Heart left ventricle (tissue), 16 donors: Measurements from ENCODE around the gene PAQR4. TPM values are rescaled to one million over a fixed set of nuclear protein-coding genes. Genes with fewer than 3 reads are reported as not detected.

Experiments used
- ATAC-seq, 4 donors: fragments of 200-7000 bp; cut with Tn5 transposase; one replicate each; pipeline ENCODE4 v1.9.1; 2020 to 2022; ENCODE audit warnings: moderate library complexity in 4 of 4, mild to moderate bottlenecking in 3 of 4, moderate number of reproducible peaks in 1 of 4
- DNase-seq, 5 donors: peaks; one replicate each; pipeline ENCODE4 v3.0.0-alpha.2; 2020
- H3K27ac ChIP-seq, 12 donors: fragments of 200-600 bp; sonication (generic) in 4 of 12; one replicate each; pipeline versions ENCODE4 v1.5.0 to v1.8.0; 2016 to 2022; ENCODE audit warnings: mild to moderate bottlenecking in 2 of 12
- H3K27me3 ChIP-seq, 9 donors: fragments of 200-600 bp; sonication (generic) in 2 of 9; one replicate each; pipeline versions ENCODE4 v1.5.1 to v1.8.0; 2016 to 2022; ENCODE audit warnings: mild to moderate bottlenecking in 3 of 9
- H3K36me3 ChIP-seq, 9 donors: fragments of 200-600 bp; sonication (generic) in 2 of 9; one replicate each; pipeline versions ENCODE4 v1.5.0 to v1.8.0; 2018 to 2022; ENCODE audit warnings: mild to moderate bottlenecking in 2 of 9
- H3K4me1 ChIP-seq, 12 donors: fragments of 200-600 bp; sonication (generic) in 4 of 12; one replicate each; pipeline versions ENCODE4 v1.5.0 to v1.8.0; 2016 to 2022; ENCODE audit warnings: mild to moderate bottlenecking in 3 of 12
- H3K4me3 ChIP-seq, 12 donors: fragments of 200-600 bp; sonication (generic) in 4 of 12; one replicate each; pipeline versions ENCODE4 v1.5.0 to v1.8.0; 2017 to 2022; ENCODE audit warnings: mild to moderate bottlenecking in 9 of 12, moderate library complexity in 4 of 12
- H3K9me3 ChIP-seq, 12 donors: fragments of 200-600 bp; sonication (generic) in 4 of 12; one replicate each; pipeline versions ENCODE4 v1.5.0 to v1.8.0; 2016 to 2022; ENCODE audit warnings: mild to moderate bottlenecking in 1 of 12
- CTCF ChIP-seq, 12 donors: fragments of 200-600 bp; sonication (generic) in 4 of 12; IDR thresholded peaks; one replicate each; pipeline versions ENCODE4 v1.5.0 to v1.8.0; 2018 to 2022; ENCODE audit warnings: antibody characterized with exemption in 12 of 12, mild to moderate bottlenecking in 5 of 12
- POLR2A ChIP-seq, 2 donors: fragments of 450-650 bp; IDR thresholded peaks; one replicate each; pipeline ENCODE4 v1.6.1; 2017; ENCODE audit warnings: antibody characterized with exemption in 2 of 2, mild to moderate bottlenecking in 2 of 2, moderate library complexity in 2 of 2
- WGBS, 4 donors: extraction: QIAGEN DNeasy Blood & Tissue Kit in 2 of 4; methylation state at CpG; one replicate each; pipeline versions ENCODE4 v1.1.5 to v1.1.7; 2013 to 2018; 5-methylcytosine and 5-hydroxymethylcytosine counted together
- intact Hi-C, 10 donors: fragments of 100-400 bp; cut with DNase I; formaldehyde crosslinking; loops; one replicate each; pipeline versions ENCODE4 v1.11.1 to v1.14.2; 2022
- polyA plus RNA-seq, 2 donors: library from polyadenylated mRNA; stranded (reverse); fragments of 200-250 nt; gene quantifications; one replicate each; pipeline ENCODE4 v1.2.3, GENCODE V29; 2013
- total RNA-seq, 9 donors: library from RNA; depleted of rRNA in 2 of 9; stranded (reverse); fragments of >200 nt in 2 of 9; fragmentation: NEBNext Ultra II Directional in 3 of 9; extraction: Animal tissue kit (Norgen Biotek cat#: 25700) in 3 of 9; gene quantifications; one replicate each; pipeline versions ENCODE4 v1.1.0 to v1.2.4, GENCODE V29; 2016 to 2023
- donor health status: ischemic (EF 13 %, LVEDD 7.1; RV severe dilation, severe dysfunction).
- donor health status: healthy with polysubstance abuse.
- donor health status: DM: no; HTN: yes; CAD: no.
- donor health status: DM: no; HTN: no; CAD: no.
- donor health status: ischemic (EF 25% LVEDD 6.9; RV normal size, moderate dysfunction).
- donor health status: ischemic (EF 25% LVEDD 5.7; RV mildly dilated, moderate dysfunction).
- donor health status: healthy.
- donor health status: DM: yes; HTN: yes; CAD: no.
- donor health status: ischemic (EF 35%, LVEDD 5.7; RV mildly dilated, moderate dysfunction).
- donor health status: nonischemic (EF 11% LVEDD 7.7; RV severe dilation, severe dysfunction).
- donor health status: DM: yes; HTN: yes; CAD: no.
- donor health status: PGD.
- donor health status: ischemic (EF 29% LVEDD 5.4; RV normal size, mild dysfunction).
- donor health status: nonischemic (EF 23%, LVEDD 6.1; RV moderate dilation, normal function).

Gene PAQR4
- total and polyA plus RNA-seq, 11 donors, result 6.9 to 16.3 (median 9.0) TPM

- ATAC-seq (no peak), DNase-seq (no peak)
- Histone ChIP-seq H3K36me3 (no peaks in the 10 kb centered on the region), H3K9me3 (no peaks in the 10 kb centered on the region), H3K27me3 (peaks cover 12 to 71% (median 25%) of the 10 kb centered on the region in 9 donors), H3K4me1 (no peaks in the 10 kb centered on the region), H3K4me3 (no peak overlapping the region), H3K27ac (no peak overlapping the region)
- TF ChIP-seq CTCF (IDR thresholded peaks at IDR 0.05) (no peak), POLR2A (IDR thresholded peaks at IDR 0.05) (no peak)
- 40 to 45% (median 42%) methylated on average over 14 to 21 of the region's 21 CpGs for WGBS, 4 donors
- intact Hi-C loops, result no loop called here
Observed at GRCh38 chr16:2955779-2956578, 13.2 kb upstream of the PAQR4 start.

- Histone ChIP-seq H3K9me3 (no peaks in the 10 kb centered on the region), H3K36me3 (no peaks in the 10 kb centered on the region), H3K27me3 (peaks cover 15 to 77% (median 30%) of the 10 kb centered on the region in 9 donors), H3K4me3 (no peak overlapping the region), H3K27ac (no peak overlapping the region), H3K4me1 (no peaks in the 10 kb centered on the region)
- intact Hi-C loops, result no loop called here
- no peak for DNase-seq
- ATAC-seq, result no peak
- WGBS, 4 donors, result 77 to 84% (median 79%) methylated on average over 11 of the region's 11 CpGs
- TF ChIP-seq POLR2A (IDR thresholded peaks at IDR 0.05) (no peak), CTCF (IDR thresholded peaks at IDR 0.05) (no peak)
Observed at GRCh38 chr16:2956579-2956956, 12.6 kb upstream of the PAQR4 start.

GRCh38 chr16:2959206-2959605 lies 9.9 kb upstream of the PAQR4 start:
- no peaks in the 10 kb centered on the region for H3K36me3 ChIP-seq
- H3K4me1 ChIP-seq, result peaks cover 3 to 18% (median 13%) of the 10 kb centered on the region in 12 donors
- DNase-seq (no peak), ATAC-seq (no peak)
- TF ChIP-seq POLR2A (IDR thresholded peaks at IDR 0.05) (no peak), CTCF (IDR thresholded peaks at IDR 0.05) (no peak)
- peaks cover 38 to 97% (median 56%) of the 10 kb centered on the region in 9 donors for H3K27me3 ChIP-seq
- H3K9me3 ChIP-seq, result no peaks in the 10 kb centered on the region
- H3K27ac ChIP-seq, result no peak overlapping the region
- H3K4me3 ChIP-seq, result no peak overlapping the region
- intact Hi-C loops, result no loop called here
- 65 to 74% (median 69%) methylated on average over 10 of the region's 10 CpGs for WGBS, 4 donors

GRCh38 chr16:2960183-2961010 lies 8.8 kb upstream of the PAQR4 start:
- H3K4me3 ChIP-seq, result no peak overlapping the region
- ATAC-seq, result no peak
- no peak for DNase-seq
- no peak for TF ChIP-seq POLR2A (IDR thresholded peaks at IDR 0.05)
- TF ChIP-seq CTCF (IDR thresholded peaks at IDR 0.05), result no peak
- no peaks in the 10 kb centered on the region for H3K36me3 ChIP-seq
- H3K9me3 ChIP-seq, result no peaks in the 10 kb centered on the region
- peaks cover 3 to 30% (median 23%) of the 10 kb centered on the region in 12 donors for H3K4me1 ChIP-seq
- H3K27ac ChIP-seq, result no peak overlapping the region
- intact Hi-C loops, result loop anchor here in 1 of 10 donors (10.0 kb wide), 1 partner anchor 86 kb away; no protein-coding TSS in a partner anchor
- WGBS, 4 donors, result 72 to 83% (median 76%) methylated on average over 15 to 17 of the region's 17 CpGs
- H3K27me3 ChIP-seq, result peaks cover 48 to 99% (median 58%) of the 10 kb centered on the region in 9 donors
